Omental fat pad (tissue), 4 donors: Measurements from ENCODE around the gene SLC36A1. TPM values are rescaled to one million over a fixed set of nuclear protein-coding genes. Genes with fewer than 3 reads are reported as not detected.

Experiments
- ATAC-seq: fragments of 150-250 bp; one replicate; pipeline ENCODE4 v1.9.1; 2016; ENCODE audit warnings: mild to moderate bottlenecking, moderate library complexity; ENCODE audit not compliant: low FRiP score
- DNase-seq: peaks from one replicate; pipeline ENCODE4 v3.0.0-alpha.2; 2019; ENCODE audit warnings: low spot score
- total RNA-seq, 4 donors: library from RNA; depleted of rRNA; stranded (reverse); fragments of >200 nt; gene quantifications; one replicate each; pipeline ENCODE4 v1.1.0, GENCODE V29; 2016
- TF ChIP-seq, protein P1 (sequence below), 3 donors: fragments of 450-650 bp; IDR thresholded peaks; one replicate each; pipeline ENCODE4 v1.5.1; 2016 to 2017; ENCODE audit warnings: antibody characterized with exemption in 3 of 3, mild to moderate bottlenecking in 3 of 3, moderate library complexity in 2 of 3

The SLC36A1 gene
- total RNA-seq: 10 to 100 TPM; 10.0 to 20.3 (median 17.1) TPM

DNA sequence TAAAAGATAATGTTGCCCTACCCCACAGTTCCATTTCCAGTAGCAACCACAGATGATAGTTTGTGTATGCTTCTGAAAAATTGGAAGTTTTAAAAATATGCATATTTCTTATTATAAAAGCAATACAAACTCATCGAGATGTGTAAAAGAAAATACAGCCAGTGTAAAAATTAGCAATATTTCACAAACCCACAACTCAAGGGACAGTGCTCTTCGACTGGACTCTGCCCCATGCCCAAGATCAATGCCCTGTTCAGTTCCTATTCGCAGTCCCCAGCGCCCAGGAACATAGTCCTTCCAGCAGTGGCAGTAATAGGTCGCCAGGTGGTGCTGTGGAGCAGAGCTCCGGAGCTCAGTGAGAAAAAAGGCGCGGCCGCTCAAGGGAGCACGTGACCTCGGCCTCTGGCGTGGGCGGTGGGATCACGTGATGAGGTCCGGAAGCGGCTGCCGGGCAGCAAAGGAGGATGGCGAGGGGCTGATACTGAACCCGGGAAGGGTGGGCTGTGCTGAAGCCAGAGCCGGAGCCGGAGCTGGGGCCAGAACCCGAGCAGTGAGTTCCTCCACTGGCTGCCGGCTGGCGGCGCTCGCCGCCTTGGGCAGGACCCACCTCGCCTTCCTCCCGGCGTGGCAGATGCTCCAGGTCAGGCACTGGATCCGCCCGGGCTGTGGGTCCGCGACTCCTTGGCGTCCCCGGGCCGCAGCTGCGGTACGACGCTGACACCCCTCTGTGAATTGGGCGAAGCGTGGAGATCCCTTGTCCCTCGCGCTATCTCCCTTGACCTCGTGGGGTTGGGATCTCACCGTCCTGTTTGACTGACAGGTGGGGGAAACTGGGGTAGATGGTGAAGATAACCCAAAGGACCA lies at the start of gene SLC36A1:
TSS of gene SLC36A1 (plus strand) at position 430 of the 864 bp plus-strand sequence. CDS start 11,190 bp downstream, outside the sequence.
- ATAC-seq (peak; percentile 99), DNase-seq (peak; percentile 97)
- TF ChIP-seq, protein P1, sequence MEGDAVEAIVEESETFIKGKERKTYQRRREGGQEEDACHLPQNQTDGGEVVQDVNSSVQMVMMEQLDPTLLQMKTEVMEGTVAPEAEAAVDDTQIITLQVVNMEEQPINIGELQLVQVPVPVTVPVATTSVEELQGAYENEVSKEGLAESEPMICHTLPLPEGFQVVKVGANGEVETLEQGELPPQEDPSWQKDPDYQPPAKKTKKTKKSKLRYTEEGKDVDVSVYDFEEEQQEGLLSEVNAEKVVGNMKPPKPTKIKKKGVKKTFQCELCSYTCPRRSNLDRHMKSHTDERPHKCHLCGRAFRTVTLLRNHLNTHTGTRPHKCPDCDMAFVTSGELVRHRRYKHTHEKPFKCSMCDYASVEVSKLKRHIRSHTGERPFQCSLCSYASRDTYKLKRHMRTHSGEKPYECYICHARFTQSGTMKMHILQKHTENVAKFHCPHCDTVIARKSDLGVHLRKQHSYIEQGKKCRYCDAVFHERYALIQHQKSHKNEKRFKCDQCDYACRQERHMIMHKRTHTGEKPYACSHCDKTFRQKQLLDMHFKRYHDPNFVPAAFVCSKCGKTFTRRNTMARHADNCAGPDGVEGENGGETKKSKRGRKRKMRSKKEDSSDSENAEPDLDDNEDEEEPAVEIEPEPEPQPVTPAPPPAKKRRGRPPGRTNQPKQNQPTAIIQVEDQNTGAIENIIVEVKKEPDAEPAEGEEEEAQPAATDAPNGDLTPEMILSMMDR (IDR thresholded peaks at IDR 0.05): peak in 2 of 3 donors; percentile 94

DNA sequence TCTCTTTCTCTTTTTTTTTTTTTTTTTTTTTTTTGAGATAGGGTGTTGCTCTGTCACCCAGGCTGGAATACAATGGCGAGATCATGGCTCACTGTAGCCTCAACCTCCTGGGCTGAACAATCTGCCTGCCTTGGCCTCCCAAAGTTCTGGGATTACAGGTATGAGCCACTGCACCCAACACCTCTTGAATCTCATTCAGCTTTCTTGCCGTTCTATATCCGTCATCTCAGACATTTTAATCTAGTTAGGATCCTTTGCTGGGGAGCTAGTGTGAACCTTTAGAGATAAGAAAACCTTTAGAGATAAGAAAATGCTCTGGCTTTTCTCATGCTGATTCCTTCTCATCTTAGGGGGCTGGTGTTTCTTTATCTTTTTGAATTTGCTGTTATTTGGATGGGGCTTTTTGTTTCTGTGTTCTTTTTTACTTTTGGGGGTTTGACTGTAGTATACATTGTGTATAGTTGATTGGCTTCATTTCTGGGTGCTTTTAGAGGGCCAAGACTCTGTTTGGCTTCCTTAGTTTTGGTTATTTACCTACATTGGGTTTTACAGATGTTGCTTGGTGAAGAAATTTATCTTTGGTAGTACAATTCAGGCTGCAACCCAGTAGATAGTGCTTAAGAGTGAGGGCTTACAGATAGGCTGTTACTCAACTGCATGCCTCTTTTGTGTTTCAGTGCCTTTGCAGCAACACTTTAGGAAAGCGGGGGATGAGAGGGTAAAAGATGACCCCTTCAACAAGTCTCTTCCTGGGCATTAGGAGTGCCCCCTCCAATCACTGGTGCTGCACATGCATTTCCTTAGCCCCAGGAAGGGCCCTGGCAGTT lies 41.9 kb upstream of the SLC36A1 start:
- TF ChIP-seq, protein P1 (IDR thresholded peaks at IDR 0.05): no peak
- no peak for ATAC-seq
- no peak for DNase-seq

DNA sequence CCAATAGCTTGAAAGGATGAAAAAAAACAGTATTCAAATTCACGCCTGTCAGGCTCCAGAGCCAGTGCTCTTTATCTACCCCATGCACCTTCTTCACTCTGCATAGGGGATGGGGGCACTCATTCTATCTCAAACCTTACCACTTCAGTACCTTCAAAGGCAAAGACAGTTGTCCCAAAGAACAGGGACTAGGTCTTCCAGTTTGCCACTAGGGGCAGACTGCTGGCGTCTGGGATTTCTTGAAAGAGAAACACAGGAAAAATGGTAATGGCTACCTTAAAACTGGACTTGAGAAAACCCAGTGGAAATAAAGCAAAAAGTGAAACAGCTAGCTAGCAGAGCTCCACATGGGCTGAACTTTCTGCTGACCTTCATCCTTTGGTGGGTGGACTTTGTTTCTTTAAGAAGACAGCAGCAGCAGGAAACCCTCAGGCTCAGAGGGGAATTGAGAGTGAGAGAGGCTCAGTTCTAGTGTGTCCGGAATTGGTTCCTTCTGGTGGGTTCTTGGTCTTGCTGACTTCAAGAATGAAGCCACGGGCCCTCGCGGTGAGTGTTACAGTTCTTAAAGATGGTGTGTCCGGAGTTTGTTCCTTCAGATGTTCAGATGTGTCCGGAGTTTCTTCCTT lies 41.0 kb upstream of the SLC36A1 start:
- no peak for ATAC-seq
- TF ChIP-seq, protein P1 (IDR thresholded peaks at IDR 0.05): no peak
- no peak for DNase-seq

DNA sequence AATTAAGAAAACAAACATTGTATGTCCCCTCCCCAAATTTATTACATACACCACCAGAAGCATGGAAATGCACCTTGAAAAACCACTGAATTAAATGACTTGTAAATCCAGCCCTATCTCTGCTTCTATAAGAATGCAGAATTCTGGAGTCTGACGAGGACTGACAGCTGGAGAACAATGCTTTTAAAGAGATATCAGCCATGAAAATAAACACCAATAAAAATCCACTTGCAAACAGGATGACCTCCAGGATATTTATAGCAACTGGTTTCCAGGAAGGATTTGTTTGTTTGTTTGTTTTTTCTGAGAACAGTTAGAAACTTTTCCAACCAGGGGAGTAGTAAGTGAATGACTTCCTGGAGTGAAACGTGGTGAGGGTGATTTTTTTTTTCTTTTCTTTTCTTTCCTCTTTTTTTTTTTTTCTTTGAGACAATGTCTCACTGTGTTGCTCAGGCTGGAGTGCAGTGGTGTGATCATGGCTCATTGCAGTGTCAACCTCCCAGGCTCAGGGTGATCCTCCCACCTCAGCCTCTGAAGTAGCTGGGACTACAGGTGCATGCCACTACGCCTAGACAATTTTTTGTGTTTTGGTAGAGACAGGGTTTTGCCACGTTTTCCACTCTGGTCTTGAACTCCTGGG lies 38.7 kb upstream of the SLC36A1 start:
- no peak for DNase-seq
- no peak for ATAC-seq
- TF ChIP-seq, protein P1 (IDR thresholded peaks at IDR 0.05): no peak

DNA sequence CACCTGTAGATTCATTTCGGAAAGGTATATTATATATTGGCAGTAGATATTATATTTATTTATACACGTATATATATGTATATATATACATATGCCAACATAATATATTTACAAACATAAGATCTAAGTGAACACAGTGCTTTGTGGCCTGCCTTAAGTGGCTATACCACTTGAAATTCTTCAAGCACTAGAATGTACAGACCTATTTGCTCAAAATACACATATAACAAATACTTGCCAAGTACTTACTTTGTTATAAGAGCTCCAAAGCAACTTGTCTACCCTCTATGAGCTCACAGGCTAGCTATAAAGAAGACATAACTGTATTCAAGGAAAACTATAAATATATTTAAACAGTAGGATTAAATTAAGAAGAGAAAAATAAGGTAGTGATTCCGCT lies 33.6 kb upstream of the SLC36A1 start:
- TF ChIP-seq, protein P1 (IDR thresholded peaks at IDR 0.05): no peak
- ATAC-seq: no peak
- no peak for DNase-seq

DNA sequence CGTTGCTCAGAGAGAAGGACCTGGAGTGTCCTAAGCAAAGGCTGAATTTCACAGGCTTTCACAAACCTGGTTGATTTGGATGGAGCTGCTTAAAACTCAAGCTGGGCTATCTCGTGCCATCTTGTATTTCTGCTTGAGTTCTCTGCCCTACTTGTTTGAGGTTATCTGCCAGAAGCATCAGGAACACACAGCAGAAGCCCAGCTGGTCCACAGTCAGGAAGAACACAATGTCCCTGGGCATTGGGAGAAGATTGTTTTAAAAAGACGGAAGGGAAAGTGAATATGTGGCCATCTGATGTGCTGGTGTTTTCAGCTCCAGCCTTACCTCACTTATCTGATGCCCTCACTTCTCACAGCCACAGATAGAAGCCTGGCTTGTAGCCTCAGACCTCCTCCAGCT lies 32.9 kb upstream of the SLC36A1 start:
- TF ChIP-seq, protein P1 (IDR thresholded peaks at IDR 0.05): no peak
- no peak for DNase-seq
- ATAC-seq: no peak
